HG03558 (cell line): ENCODE data around the gene AIG1.
"Not testable (repeated sequence)": the region's sequence is repeated elsewhere in the genome, so short reads cannot be mapped to it uniquely, and the experiment has no call there.

Experiments
- ATAC-seq: cut with Tn5 transposase; IDR thresholded peaks from one replicate; pipeline ENCODE4 v1.9.1; 2021; ENCODE audit warnings: moderate number of reproducible peaks; ENCODE audit not compliant: unreplicated experiment; ENCODE audit errors: extremely low read depth

The AIG1 gene

DNA sequence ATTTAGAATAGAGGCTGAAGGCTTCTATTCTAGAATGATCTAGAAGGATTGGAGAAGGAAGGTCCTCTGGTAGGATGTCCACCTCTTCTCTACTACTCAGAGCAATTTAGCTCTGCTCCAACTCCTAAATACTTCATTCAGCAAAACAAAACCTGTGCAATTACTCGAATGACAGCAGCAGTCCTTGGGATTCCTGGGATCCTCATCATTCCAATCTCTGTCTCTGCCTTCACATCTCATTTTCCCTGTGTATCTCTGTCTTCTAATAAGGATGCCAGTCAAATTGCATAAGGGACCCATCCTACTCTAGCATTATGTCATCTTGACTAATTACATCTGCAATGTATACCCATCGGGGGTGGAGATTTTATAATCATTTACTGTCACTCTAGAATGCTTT lies 5.5 kb upstream of the AIG1 start:
- ATAC-seq: no peak

DNA sequence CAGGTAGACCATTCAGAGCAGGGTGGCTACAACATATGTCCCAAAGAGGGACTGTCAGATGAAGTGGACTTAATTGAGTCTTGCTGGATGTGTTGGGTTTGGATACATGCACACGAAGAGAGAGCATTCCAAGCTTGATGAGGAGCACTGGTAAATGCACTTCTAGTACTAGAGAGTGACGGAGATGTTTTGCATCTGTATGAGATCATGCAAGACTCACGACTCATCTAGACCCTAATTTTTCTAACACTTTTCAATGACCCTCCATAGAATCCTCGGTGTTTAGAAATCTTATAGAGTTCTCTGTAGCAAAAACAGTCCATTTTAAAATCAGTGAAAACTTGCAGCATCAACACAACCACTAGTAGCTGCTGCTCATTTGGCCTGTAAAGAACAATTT lies 4.8 kb upstream of the AIG1 start:
- ATAC-seq: no peak

DNA sequence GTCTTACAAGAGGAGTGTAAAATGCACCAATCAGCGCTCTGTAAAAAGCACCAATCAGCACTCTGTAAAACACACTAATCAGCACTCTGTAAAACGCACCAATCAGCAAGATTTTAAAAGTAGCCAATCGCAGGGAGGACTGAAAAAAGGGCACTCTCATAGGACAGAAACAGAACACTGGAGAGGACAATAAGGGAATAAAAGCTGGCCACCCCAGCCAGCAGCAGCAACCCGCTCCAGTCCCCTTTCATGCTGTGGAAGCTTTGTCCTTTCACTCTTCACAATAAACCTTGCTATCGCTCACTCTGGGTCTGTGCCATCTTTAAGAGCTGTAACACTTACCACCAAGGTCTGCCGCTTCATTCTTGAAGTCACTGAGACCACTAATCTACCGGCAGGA lies 1.7 kb upstream of the AIG1 start:
- no peak for ATAC-seq

DNA sequence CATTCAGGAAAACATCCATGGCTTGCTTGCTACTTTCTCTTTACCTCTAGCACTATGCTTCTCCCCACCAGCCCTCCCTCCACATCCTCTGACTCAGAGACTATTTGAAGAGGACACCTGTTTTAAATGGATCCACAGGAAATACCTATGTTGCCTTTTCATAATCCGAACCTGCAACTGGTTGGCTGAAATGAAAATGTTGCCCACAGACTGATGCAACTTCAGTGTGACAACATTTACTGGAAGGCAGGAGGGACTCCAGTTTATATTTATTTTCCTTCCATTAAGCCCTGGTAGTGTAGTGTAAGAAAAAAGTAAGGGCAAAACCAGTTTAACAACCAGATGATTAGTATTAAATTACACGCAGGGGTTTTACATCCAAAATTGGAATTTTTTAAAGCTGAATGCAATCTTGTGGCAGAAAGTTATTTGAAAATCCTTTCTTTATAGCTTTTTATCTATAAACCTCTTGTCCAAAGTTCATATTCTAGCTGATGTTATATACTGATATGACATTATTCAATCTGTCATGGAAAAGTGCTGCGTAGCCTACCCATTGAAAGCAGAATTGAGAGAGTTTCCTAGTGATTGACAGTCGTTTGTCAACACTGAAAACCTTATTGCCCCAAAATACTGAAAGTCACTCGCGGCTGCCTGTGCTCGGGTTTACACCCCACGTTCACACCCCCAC lies 881 bp upstream of the AIG1 start:
- no peak for ATAC-seq

DNA sequence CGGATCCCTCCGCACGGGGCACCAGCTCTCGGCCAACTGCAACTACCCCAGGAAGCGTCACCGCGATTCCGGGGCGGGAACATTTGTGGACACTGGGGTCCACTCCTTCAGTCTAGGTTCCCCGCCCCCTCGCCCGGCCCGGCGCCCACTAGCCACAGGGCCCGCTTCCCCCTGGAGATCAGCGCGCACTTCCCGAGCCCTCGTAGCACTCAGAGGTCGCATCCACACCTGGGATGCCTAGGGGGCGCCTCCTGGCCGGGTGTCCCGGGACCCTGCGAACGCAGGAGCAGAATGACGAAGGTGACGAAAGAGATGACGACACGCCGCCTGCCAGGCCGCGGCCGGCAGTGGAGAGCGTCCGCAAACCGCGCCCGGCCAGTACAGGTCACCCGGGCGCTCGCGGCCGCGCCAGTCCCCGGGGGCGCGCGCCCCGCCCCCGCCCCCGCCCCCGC lies 309 bp upstream of the AIG1 start:
- peak; percentile 54 for ATAC-seq

DNA sequence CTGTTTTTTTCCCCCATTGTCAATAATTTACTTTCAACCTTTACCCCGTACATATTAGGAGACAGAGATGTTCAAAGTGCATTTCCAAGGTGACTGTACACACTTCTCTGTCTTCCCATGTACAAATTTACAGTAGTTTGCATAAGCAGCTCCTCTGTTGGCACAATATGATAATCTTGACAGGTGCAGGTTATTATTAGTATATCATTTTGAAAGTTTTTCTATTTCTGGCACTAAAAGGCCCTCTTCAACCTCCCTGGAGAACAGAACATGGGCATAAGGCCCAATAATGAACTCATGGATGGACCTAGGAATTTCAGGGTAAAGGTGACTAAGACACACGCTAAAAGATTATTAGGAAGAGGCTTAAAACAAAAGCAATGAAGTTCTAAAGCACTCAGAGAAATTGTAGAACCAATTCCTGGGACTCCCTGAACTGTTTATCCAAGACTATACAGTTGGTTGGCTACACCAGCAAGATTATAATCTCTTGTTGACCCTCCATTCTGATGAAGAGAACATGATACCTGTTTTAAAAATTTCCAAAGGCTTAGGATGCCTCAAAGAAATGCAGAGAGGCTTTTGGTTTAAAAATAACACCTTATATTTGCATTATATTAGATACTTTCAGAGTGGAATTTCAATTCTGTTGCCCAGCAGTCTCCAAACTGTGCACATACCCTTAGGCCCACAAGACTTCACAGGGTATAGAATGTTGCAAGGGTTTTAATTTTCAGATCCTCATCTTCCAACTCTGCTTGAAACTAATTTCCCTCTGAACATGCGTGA lies 1.1 kb downstream of the AIG1 start:
- ATAC-seq: no peak

DNA sequence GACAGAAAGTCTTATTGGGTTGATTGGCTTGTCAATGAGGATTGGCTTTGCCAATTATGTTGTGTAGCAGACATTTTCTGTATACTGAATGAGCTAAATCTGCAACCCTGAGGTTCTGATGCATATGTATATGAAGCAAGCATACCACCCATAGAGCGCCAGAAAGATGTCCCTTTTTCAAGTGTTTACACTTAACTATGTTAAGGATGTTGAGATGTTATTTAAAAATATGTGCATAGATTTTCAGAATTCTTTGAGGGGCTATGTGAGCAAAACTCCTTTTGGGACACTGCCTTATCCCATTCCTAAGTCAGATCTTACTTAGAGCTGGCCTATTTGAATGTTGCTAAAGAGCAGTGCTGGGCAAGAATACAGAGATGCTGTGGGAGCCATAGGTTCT lies 1.9 kb downstream of the AIG1 start:
- no peak for ATAC-seq

DNA sequence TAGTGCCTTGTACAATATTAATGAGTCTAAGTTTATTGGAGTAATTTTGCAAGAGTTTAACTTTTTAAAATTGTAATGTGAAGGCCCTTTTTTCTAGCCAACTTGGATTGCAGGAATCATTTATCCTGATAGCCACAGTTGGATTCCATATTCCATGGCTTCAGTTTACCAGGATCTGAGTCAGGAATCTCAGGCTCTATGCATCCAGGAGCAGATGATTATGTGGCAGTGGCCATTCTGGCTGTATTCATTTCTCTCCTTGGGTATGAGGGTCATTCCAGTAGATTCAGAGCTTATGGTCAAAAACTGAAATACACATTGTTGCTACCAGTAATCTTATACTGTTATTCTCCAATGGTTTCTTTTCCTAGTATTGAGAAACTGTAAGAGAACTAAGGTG lies 2.9 kb downstream of the AIG1 start:
- ATAC-seq: no peak

DNA sequence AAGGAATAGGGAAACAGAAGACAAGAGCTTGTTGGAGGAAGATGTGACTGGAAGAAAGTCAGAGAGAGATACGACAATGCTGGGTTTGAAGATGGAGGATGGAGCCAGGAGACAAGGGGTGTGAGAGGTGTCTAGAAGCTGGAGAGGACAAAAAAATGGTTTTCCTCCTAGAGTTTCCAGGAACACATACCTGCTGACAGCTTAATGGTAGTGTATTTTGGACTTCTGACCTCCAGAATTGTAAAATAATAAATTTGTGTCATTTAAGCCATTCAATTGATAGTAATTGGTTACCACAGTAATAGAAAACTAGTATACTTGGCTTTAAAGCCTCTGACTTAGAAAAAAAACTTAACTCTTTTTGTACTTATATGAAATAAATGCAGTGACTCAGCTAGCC lies 3.6 kb downstream of the AIG1 start:
- no peak for ATAC-seq

DNA sequence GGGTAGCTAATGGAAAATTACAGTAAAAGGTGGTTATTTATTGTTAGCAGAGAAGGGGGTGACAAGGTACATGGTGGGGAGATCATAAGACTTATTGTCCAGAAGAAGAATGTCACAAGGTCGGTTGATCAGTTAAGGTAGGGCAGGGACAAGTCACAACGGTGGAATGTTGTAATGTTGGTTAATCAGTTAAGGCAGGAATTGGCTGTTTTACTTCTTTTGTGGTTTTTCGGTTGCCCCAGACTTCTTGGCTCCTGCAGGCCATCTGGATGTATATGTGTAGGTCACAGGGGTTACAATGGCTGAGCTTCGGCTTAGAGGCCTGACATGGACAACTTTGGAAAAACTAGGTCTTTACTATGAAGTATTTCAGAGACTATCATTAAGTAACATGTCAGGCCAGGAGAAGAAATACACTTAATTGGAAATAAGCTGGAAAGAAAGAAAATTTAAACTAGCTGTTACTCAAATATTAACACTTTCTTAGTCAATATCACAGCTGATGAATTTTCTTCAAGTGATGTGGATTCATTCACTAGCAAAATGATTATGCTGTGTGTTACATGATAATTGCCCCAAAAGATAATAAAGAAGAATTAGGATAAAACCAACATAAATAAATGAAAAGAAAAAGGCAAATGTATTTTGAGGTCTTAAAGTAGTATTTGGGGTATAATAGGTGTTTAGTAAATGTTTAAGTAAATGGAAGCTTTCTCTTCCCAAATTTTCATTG lies 4.4 kb downstream of the AIG1 start:
- ATAC-seq: no peak

DNA sequence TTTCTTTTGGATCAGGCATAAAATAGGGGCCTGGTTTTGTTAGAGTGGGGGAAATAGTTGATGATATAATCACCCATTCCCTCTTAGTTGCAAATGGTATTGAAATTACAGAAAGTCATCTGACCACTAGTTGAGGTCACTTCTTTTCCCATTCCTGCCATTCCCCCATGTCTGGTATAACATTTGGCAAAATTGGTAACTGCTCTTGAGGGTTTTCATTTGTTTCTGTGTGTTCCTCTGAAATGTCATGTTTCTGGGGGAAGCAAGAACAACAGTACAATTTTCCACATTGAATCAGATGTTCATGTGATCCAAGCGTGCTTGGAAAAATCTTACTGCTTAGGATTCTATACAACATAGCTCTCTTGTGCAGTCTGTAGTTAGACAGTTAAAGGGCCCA lies 7.3 kb downstream of the AIG1 start:
- no peak for ATAC-seq

DNA sequence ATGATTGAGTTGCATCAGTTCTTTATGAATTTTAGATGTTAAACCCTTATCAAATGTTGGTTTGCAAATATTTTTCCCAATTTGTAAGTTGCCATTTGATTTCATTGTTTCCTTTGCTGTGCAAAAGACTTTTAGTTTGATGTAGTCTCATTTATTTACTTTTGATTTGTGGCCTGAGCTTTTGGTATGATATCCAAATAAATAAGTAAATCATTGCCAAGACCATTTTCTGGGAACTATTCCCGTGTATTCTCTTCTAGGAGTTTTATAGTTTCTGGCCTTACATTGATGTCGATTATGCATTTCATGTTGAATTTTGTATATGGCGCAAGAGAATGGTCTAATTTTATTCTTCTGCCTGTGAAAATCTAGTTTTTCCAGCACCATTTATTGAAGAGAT lies 13.4 kb downstream of the AIG1 start:
- ATAC-seq: no peak

DNA sequence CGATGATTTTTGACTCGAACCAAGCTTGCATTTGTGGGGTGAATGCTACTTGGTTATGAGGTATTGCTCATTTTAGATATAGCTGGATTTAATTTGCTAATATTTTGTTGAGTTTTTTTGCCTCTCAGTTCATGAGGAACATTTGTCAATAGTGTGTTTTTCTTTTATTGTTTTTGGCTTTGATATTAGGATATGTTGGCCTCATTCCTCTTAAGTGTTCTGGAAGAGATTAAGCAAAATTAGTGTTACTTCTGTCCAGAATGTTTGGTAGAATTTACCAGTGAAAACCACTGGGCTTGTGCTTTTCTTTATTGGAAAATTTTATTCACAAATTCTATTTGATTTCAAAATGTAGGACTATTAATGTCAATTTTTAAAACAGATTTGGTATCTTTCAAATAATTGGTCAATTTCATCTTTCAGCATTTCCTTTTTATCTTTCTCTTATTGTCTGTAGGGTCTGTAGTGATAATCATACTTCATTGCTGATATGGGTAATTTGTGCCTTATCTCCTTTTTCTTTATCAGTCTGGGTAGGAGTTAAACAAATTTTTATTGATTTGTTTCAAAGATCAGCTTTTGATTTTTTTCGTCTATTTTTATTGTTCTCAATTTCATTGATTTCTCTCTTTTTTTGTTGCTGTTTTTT lies 14.1 kb downstream of the AIG1 start:
- no peak for ATAC-seq

DNA sequence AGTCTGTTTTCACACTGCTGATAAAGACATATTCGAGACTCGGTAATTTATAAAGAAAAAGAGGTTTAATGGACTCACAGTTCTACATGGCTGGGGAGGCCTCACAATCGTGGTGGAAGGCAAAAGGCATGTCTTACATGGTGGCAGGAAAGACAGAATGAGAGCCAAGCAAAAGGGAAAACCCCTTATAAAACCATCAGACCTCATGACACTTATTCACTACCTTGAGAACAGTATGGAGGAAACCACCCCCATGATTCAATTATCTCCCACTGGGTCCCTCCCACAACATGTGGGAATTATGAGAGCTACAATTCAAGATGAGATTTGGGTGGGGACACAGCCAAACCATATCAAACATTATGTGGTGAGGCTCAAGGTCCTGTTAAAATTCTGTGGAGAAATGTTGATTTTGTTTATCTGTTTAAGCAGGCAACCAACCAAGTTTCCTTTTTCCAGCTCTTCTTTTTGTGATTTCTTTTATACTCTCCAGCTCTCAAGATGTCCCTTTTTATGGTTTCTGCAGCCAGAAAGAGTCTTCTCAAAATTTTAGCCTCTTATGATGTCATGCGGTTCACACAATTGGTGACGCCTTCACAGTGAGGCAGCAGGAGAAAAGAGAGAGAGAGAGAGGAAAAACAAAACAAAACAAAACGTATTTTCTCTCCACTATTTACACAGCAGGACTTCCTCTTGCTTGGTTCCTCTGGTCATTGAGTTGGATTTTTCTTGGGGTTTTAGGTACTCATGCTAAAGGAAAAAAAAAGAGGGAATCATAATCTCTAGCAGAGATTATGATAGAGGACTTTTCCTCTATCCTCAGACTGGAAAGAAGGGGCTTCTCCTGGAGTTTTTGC lies 18.0 kb downstream of the AIG1 start:
- no peak for ATAC-seq

DNA sequence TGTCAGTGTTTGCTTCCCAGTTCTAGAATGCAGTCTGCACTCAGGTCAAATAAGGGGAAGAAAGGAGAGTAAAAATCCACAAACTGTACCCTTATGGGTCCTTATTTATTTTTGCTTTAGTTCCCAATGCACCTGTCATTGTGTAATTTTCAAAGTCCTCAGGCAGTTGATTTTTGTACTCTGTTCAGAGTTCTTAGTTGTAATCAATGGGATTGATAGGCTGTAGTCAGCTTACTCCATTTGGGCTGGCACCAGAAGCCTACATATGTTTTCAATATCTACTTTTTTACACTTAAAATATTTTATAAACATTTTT lies 18.6 kb downstream of the AIG1 start:
- ATAC-seq: no peak

DNA sequence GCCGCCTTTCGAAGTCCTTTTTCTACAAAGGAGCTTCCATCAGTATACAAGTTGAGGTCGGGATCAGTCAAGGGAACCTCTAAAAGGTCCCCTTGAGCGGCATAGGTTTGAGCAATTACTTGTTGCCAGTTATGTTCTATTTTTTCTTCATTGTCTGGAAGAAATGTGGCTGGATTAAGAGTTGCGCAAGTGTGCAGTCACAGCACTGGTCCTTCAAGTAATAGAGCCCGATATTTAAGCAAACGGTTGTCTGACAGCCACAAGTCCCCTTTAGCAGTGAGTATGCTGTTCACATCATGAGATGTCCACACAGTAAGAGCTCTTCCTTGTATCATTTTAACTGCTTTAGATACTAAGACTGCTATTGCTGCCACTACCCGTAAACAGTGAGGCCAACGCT lies 21.6 kb downstream of the AIG1 start:
- not testable (repeated sequence) for ATAC-seq

DNA sequence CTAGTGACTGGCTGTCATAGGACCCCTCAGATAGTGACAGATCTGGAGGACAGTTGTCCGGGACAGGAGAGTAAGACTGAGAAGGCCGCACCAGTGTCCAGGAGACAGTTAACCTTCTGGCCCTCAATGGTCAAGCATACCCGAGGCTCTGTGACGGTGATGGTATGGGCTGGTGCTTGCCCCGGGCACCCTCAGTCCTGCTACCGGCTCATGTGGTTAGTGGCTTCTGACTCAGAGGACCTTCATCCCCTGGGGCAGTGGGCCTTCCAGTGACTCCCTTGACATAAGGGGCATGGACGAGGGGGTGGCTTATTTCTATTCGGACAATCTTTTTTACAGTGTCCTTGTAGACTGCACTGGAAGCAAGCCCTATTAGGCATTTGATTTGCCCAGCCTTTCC lies 23.3 kb downstream of the AIG1 start:
- not testable (repeated sequence) for ATAC-seq

DNA sequence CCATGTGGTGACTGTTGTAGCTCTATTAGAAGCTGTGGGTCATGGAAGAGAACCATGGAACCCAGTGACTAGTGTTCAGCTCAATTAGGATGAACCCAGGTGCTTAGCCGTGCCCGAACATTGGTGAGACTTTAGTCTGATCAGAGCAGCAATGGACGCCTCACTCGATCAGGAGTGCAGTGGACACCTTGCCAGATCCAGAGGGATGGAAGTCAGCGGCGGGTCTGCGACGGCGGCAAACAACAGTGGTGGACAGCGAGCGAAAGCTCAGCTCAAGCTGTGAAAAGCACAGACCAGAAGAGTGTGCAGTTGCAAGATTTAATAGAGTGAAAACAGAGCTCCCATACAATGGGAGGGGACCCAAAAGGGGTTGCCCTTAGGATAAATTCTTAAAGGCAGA lies 26.6 kb downstream of the AIG1 start:
- not testable (repeated sequence) for ATAC-seq

DNA sequence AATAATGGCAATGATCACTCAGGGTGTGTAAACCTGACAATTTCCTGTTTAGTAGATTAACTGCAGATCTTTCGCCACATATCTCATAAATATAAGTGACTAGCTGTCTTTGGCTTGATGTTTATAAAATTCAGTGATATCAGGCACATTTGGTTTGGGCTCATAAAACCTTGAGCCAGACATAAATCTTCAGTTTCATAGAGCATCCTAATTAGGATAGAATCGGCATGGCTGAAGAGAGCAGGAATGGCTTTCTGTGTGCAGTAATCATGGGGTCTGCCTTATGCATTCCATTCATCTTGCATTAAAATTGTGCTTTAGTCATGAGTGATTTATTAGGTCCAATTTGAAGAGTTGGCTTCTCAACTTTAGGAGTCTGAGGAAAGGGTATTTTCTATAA lies 27.2 kb downstream of the AIG1 start:
- ATAC-seq: no peak
